ENCODE measurements around the gene DENND1B. TPM values are rescaled to one million over a fixed set of nuclear protein-coding genes. Genes with fewer than 3 reads are reported as not detected.

The DENND1B gene
- total RNA-seq, 1 donor from 2014 or later, result 5.9 TPM

- no peak for DNase-seq (ENCODE audit: low read depth)
- no peak overlapping the region for H3K4me3 ChIP-seq (ENCODE audit: low read depth, low read length)
- no peak for TF ChIP-seq CTCF (conservative IDR thresholded peaks at IDR 0.05; ENCODE audit: low read depth, low read length)
Observed at GRCh38 chr1:197786280-197786679, 11.0 kb upstream of the DENND1B start.

GRCh38 chr1:197783510-197783948 is 8.2 kb upstream of the DENND1B start:
- DNase-seq (ENCODE audit: low read depth), result no peak
- no peak overlapping the region for H3K4me3 ChIP-seq (ENCODE audit: low read depth, low read length)
- TF ChIP-seq CTCF (conservative IDR thresholded peaks at IDR 0.05; ENCODE audit: low read depth, low read length), result no peak

GRCh38 chr1:197782722-197783360 is 7.6 kb upstream of the DENND1B start:
- H3K4me3 ChIP-seq (ENCODE audit: low read depth, low read length), result no peak overlapping the region
- TF ChIP-seq CTCF (conservative IDR thresholded peaks at IDR 0.05; ENCODE audit: low read depth, low read length), result no peak
- no peak for DNase-seq (ENCODE audit: low read depth)

GRCh38 chr1:197781968-197782721 is 6.9 kb upstream of the DENND1B start:
- no peak overlapping the region for H3K4me3 ChIP-seq (ENCODE audit: low read depth, low read length)
- TF ChIP-seq CTCF (conservative IDR thresholded peaks at IDR 0.05; ENCODE audit: low read depth, low read length), result no peak
- DNase-seq (ENCODE audit: low read depth), result no peak

GRCh38 chr1:197779921-197780320 is 4.6 kb upstream of the DENND1B start:
- no peak for DNase-seq (ENCODE audit: low read depth)
- no peak for TF ChIP-seq CTCF (conservative IDR thresholded peaks at IDR 0.05; ENCODE audit: low read depth, low read length)
- H3K4me3 ChIP-seq (ENCODE audit: low read depth, low read length), result no peak overlapping the region

- TF ChIP-seq CTCF (conservative IDR thresholded peaks at IDR 0.05; ENCODE audit: low read depth, low read length), result no peak
- no peak for DNase-seq (ENCODE audit: low read depth)
- H3K4me3 ChIP-seq (ENCODE audit: low read depth, low read length), result no peak overlapping the region
Observed at GRCh38 chr1:197778366-197778945, 3.2 kb upstream of the DENND1B start.
